Stimulated activated CD4-positive, alpha-beta T cell treated with anti-CD3 and anti-CD28 coated beads, Interleukin-12 subunit alpha, Interleukin-12 subunit beta, amount 100 ng/mL, for 48 hours (primary cell): ENCODE data around the gene DMAC1.

ENCODE experiments used
- DNase-seq, 3 donors: peaks; one replicate each; pipeline ENCODE4 v3.0.0-alpha.2; 2020; ENCODE audit warnings: low read depth in 2 of 3, low spot score in 1 of 3

DMAC1 gene

GRCh38 chr9:7799234-7799943, at the start of gene DMAC1:
Gene DMAC1 (minus strand): TSS chr9:7799778. CDS start chr9:7799734, 44 bp downstream.
- peak; percentile 60 to 66 (median 62) for DNase-seq

GRCh38 chr9:7849362-7849761, 49.8 kb upstream of the DMAC1 start:
- DNase-seq, result no peak

GRCh38 chr9:7848498-7848897, 48.9 kb upstream of the DMAC1 start:
- DNase-seq, result no peak

GRCh38 chr9:7844242-7844641, 44.7 kb upstream of the DMAC1 start:
- DNase-seq, result peak in 1 of 3 donors; percentile 7

- DNase-seq, result no peak
Observed at GRCh38 chr9:7841831-7842230, 42.3 kb upstream of the DMAC1 start.

- DNase-seq, result no peak
Observed at GRCh38 chr9:7834531-7834930, 35.0 kb upstream of the DMAC1 start.

GRCh38 chr9:7828334-7828733, 28.8 kb upstream of the DMAC1 start:
- DNase-seq, result no peak

- DNase-seq, result no peak
Observed at GRCh38 chr9:7827792-7828191, 28.2 kb upstream of the DMAC1 start.

GRCh38 chr9:7827056-7827455, 27.5 kb upstream of the DMAC1 start:
- no peak for DNase-seq

GRCh38 chr9:7823651-7824050, 24.1 kb upstream of the DMAC1 start:
- DNase-seq, result no peak

GRCh38 chr9:7819984-7820383, 20.4 kb upstream of the DMAC1 start:
- no peak for DNase-seq

- no peak for DNase-seq
Observed at GRCh38 chr9:7816021-7816420, 16.4 kb upstream of the DMAC1 start.

- DNase-seq, result no peak
Observed at GRCh38 chr9:7813030-7813429, 13.5 kb upstream of the DMAC1 start.

- DNase-seq, result no peak
Observed at GRCh38 chr9:7811677-7812076, 12.1 kb upstream of the DMAC1 start.

GRCh38 chr9:7802666-7803065, 3.1 kb upstream of the DMAC1 start:
- DNase-seq, result no peak

GRCh38 chr9:7799944-7800285, 337 bp upstream of the DMAC1 start:
- no peak for DNase-seq

GRCh38 chr9:7794196-7794595, 5.4 kb downstream of the DMAC1 start:
- no peak for DNase-seq

- no peak for DNase-seq
Observed at GRCh38 chr9:7791394-7791793, 8.2 kb downstream of the DMAC1 start.

GRCh38 chr9:7790819-7791182, 8.8 kb downstream of the DMAC1 start:
- DNase-seq, result no peak

- no peak for DNase-seq
Observed at GRCh38 chr9:7790022-7790818, 9.4 kb downstream of the DMAC1 start.

GRCh38 chr9:7788772-7789171, 10.8 kb downstream of the DMAC1 start:
- no peak for DNase-seq

- DNase-seq, result no peak
Observed at GRCh38 chr9:7785813-7786212, 13.8 kb downstream of the DMAC1 start.

- no peak for DNase-seq
Observed at GRCh38 chr9:7784472-7784871, 15.1 kb downstream of the DMAC1 start.
